ENCODE data around the gene RAD51B. TPM values are rescaled to one million over a fixed set of nuclear protein-coding genes. Genes with fewer than 3 reads are reported as not detected.

The RAD51B gene
- total and polyA plus RNA-seq, 2 of the 13 experiments (the other 11 are each of a cell fraction or from before 2014, with no cell fraction given): 7.0 to 9.5 TPM

DNA sequence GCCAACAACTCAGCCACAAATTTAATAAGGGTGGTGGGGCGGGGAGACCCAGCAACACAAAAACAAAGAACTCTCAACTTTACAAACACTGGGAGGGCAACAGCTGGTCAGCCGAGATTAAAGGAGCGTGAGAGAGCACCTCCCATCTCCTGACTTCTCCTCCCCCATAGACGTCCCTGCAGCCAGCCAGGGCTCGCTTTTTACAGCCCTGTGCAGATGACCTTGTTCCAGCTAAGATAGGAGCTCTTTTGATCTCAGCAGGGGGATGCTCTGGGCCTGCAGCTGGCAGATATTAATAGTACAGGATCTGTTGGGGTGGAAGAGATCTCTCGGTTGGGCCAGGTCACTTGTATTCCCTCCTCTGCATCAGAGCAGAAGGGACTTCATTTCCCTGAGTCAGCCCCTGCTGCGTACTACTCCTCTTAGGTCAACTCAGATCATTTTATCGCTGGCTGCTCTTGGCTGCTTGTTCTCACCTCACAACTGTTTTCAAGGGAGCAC, 475.8 kb downstream of the RAD51B start (continued):
- no peak for TF ChIP-seq NPAS2 (CRISPR knock-in tag; IDR thresholded peaks at IDR 0.05; ENCODE audit: borderline replicate concordance)
- TF ChIP-seq RXRA (CRISPR knock-in tag; IDR thresholded peaks at IDR 0.05): peak; percentile 82; the same call in 1 of the 2 replicates
- 0 out of 2 replicates have a peak, but pooled peaks have one; percentile 69 for TF ChIP-seq KDM3A (CRISPR knock-in tag; IDR thresholded peaks at IDR 0.05; ENCODE audit: low read depth)
- peak; percentile 62 for TF ChIP-seq HDAC1 (CRISPR knock-in tag; IDR thresholded peaks at IDR 0.05)
- TF ChIP-seq FOXM1 (CRISPR knock-in tag; IDR thresholded peaks at IDR 0.05): no peak
- TF ChIP-seq ZNF746 (CRISPR knock-in tag; IDR thresholded peaks at IDR 0.05): 0 out of 2 replicates have a peak, but pooled peaks have one; percentile 39
- TF ChIP-seq RFX1 (IDR thresholded peaks at IDR 0.05): no peak
- TF ChIP-seq ZBTB7B (CRISPR knock-in tag; IDR thresholded peaks at IDR 0.05): peak; percentile 84; the same call in 1 of the 2 replicates
- TF ChIP-seq, protein P1, sequence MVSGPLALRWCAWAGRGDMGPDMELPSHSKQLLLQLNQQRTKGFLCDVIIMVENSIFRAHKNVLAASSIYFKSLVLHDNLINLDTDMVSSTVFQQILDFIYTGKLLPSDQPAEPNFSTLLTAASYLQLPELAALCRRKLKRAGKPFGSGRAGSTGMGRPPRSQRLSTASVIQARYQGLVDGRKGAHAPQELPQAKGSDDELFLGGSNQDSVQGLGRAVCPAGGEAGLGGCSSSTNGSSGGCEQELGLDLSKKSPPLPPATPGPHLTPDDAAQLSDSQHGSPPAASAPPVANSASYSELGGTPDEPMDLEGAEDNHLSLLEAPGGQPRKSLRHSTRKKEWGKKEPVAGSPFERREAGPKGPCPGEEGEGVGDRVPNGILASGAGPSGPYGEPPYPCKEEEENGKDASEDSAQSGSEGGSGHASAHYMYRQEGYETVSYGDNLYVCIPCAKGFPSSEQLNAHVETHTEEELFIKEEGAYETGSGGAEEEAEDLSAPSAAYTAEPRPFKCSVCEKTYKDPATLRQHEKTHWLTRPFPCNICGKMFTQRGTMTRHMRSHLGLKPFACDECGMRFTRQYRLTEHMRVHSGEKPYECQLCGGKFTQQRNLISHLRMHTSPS (CRISPR knock-in tag; IDR thresholded peaks at IDR 0.05; ENCODE audit: low read depth): peak; percentile 17; the same call in 1 of the 2 replicates
- 0 out of 2 replicates have a peak, but pooled peaks have one; percentile 41 for TF ChIP-seq ATF2 (CRISPR knock-in tag; IDR thresholded peaks at IDR 0.05)
- TF ChIP-seq, protein P2, sequence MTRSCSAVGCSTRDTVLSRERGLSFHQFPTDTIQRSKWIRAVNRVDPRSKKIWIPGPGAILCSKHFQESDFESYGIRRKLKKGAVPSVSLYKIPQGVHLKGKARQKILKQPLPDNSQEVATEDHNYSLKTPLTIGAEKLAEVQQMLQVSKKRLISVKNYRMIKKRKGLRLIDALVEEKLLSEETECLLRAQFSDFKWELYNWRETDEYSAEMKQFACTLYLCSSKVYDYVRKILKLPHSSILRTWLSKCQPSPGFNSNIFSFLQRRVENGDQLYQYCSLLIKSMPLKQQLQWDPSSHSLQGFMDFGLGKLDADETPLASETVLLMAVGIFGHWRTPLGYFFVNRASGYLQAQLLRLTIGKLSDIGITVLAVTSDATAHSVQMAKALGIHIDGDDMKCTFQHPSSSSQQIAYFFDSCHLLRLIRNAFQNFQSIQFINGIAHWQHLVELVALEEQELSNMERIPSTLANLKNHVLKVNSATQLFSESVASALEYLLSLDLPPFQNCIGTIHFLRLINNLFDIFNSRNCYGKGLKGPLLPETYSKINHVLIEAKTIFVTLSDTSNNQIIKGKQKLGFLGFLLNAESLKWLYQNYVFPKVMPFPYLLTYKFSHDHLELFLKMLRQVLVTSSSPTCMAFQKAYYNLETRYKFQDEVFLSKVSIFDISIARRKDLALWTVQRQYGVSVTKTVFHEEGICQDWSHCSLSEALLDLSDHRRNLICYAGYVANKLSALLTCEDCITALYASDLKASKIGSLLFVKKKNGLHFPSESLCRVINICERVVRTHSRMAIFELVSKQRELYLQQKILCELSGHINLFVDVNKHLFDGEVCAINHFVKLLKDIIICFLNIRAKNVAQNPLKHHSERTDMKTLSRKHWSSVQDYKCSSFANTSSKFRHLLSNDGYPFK (CRISPR knock-in tag; IDR thresholded peaks at IDR 0.05; ENCODE audit: borderline replicate concordance): peak; percentile 36; the same call in 1 of the 2 replicates
- no peak for TF ChIP-seq RFX5 (IDR thresholded peaks at IDR 0.05; ENCODE audit: low read depth, low read length)
- TF ChIP-seq ZKSCAN8 (CRISPR knock-in tag; IDR thresholded peaks at IDR 0.05; ENCODE audit: borderline replicate concordance): no peak
- TF ChIP-seq TCF7L2 (IDR thresholded peaks at IDR 0.05; ENCODE audit: low read depth, low read length): peak; percentile 94
- peak; percentile 57; the same call in 1 of the 2 replicates for TF ChIP-seq HMGXB3 (CRISPR knock-in tag; IDR thresholded peaks at IDR 0.05; ENCODE audit: borderline replicate concordance)

Data from HepG2 (cell line).